Measurements from ENCODE around the gene EFNA3.

The EFNA3 gene

DNA sequence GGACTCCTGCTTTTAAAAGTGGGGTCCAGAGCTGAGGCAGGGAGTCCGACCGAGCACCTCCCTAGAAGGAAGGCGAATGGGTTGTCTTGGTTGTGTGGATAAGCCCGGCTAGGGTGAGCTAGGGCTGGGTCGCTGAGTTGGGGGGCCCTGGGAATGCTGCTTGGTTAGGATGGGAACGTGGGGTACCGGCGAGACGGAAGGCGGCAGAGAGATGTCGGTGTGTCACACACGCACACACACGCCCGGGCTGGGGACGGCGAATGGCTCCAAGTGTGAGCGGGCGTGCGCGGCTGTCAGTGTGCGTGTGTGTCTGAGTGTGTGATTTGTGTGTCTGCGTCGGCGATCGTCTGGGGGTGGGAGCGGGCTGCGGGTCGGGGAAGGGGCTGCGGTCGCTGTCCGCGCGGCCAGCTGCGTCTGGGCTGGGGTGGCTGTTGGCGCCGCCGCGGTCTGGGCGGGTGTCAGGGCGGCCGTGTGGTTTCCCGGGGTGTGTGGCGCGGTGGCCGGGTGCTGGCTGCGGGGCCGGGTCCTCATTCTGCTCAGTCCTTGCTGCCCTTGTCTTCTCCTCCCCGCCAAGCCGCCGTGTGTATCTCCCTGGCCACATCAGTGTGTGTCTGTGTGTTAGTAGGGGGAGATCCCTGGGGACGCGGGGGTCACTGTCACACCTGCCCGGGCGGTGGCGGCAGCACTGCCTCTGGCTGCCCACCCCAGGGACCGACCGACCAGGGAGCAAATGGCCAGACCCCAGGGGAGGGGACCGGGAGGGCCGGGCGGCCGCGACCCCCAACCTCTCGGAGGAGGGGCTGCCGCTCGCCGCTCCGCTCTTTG is 1.1 kb downstream of the EFNA3 start:
- no peak overlapping the region for H3K27ac ChIP-seq (ENCODE audit: low read depth, low read length)
- peaks cover 74% of the 10 kb centered on the region for H3K27me3 ChIP-seq (ENCODE audit: control insufficient read depth, insufficient read depth, low read length)
- no peak overlapping the region for H3K9ac ChIP-seq (ENCODE audit: low read depth, low read length)
- peaks cover 20% of the 10 kb centered on the region for H3K4me1 ChIP-seq (ENCODE audit: control insufficient read depth, insufficient read depth, low read length)
- no peaks in the 10 kb centered on the region for H3K36me3 ChIP-seq (ENCODE audit: control insufficient read depth, insufficient read depth, low read length)
- H3K9me3 ChIP-seq (ENCODE audit: control insufficient read depth, insufficient read depth, low read length) = no peaks in the 10 kb centered on the region
- peak overlapping the region; percentile 62 for H3K4me3 ChIP-seq (ENCODE audit: low read depth, low read length)

DNA sequence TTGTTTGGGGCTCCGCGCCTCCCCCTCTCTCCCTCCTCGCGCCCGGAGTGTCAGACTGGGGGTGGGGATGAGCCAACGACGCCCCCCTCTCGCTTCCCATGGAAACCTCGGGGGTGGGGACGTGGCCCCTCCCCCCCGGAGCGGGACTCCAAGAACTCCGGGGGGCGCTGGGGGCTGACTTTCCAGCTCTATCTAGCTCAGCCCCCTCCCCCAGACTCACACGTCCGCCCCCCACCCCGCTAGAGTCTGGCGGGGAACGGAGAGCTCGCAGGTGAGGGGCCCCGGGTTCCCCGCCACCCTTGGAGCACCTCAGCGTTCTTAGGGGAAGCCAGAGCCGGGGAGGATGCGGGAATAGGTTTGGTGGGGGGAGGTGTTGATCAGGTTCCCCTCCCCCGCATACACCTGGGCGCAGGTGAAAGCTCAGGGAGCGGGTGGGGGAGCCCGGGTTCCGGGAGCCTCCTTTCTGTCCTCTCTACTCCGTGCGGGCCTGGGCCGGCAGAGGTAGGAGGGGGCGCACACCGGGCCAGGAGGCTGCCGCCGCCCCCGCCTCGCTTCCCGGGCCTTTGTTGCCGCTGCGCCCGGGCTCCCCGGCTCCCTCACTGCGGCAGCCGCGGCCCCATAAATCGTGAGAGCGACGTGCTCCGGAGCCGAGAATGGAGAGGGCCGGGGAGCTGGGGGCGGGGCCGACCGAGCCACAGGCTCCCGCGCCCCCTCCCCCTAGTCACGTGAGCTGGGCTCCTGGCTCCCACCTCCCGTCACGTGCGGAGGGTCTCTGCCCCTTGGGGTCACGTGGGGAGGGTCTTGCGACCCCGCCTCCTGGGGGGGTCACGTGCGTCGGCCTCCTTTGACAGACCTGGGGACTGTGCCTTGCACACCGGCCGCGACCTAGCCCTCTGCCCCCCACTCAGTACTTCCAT is 1.9 kb downstream of the EFNA3 start:
- peak overlapping the region; percentile 11; the same call in 1 of the 2 replicates for H3K9ac ChIP-seq (ENCODE audit: low read depth, low read length)
- no peaks in the 10 kb centered on the region for H3K9me3 ChIP-seq (ENCODE audit: control insufficient read depth, insufficient read depth, low read length)
- peaks cover 20% of the 10 kb centered on the region for H3K4me1 ChIP-seq (ENCODE audit: control insufficient read depth, insufficient read depth, low read length)
- peak overlapping the region; percentile 62 for H3K4me3 ChIP-seq (ENCODE audit: low read depth, low read length)
- peaks cover 72% of the 10 kb centered on the region for H3K27me3 ChIP-seq (ENCODE audit: control insufficient read depth, insufficient read depth, low read length)
- H3K27ac ChIP-seq (ENCODE audit: low read depth, low read length) = no peak overlapping the region
- H3K36me3 ChIP-seq (ENCODE audit: control insufficient read depth, insufficient read depth, low read length) = no peaks in the 10 kb centered on the region

- Histone ChIP-seq H3K9me3 (ENCODE audit: control insufficient read depth, insufficient read depth, low read length) (no peaks in the 10 kb centered on the region), H3K27me3 (ENCODE audit: control insufficient read depth, insufficient read depth, low read length) (peaks cover 72% of the 10 kb centered on the region), H3K4me3 (ENCODE audit: low read depth, low read length) (peak overlapping the region; percentile 62), H3K27ac (ENCODE audit: low read depth, low read length) (no peak overlapping the region), H3K9ac (ENCODE audit: low read depth, low read length) (no peak overlapping the region), H3K36me3 (ENCODE audit: control insufficient read depth, insufficient read depth, low read length) (no peaks in the 10 kb centered on the region), H3K4me1 (ENCODE audit: control insufficient read depth, insufficient read depth, low read length) (peaks cover 20% of the 10 kb centered on the region)
Observed at GRCh38 chr1:155081472-155082300, 3.0 kb downstream of the EFNA3 start.

DNA sequence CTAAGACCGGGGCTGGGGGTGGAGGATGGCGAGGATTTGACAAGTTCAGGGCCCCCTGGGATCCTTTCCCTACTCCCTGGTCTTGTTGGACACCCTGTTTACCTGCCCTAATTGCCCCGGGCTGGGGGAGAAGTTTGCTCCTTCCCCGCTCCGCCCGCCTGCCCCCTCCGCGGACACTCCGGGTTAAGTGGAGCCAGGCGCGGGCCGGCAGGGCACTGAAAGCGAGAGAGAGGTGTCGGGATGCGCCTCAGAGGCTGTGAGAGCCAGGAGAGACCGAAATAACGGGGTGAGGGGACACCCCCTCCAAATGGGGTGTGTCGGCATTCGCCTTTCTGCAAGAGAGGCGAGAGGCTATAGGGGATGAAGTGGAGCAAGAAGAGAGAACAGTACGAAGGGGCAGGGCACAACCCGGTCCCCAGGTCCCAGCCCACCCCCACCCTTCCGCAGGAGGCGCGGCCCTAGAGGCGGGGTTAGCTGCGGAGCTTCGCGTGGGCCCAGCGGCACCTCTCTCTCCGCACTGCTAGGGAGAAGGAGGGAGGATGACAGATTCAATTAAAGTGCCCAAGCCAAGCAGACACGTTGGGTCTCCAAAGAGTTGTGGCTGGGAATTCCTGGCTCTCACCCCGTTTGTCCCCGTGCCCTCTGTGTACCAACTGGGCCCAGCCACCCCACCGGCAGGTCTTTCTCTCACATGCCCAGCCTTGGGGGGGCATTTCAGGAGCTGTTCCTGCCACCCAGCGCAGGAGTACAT is 3.8 kb downstream of the EFNA3 start:
- peaks cover 70% of the 10 kb centered on the region for H3K27me3 ChIP-seq (ENCODE audit: control insufficient read depth, insufficient read depth, low read length)
- no peaks in the 10 kb centered on the region for H3K9me3 ChIP-seq (ENCODE audit: control insufficient read depth, insufficient read depth, low read length)
- no peak overlapping the region for H3K9ac ChIP-seq (ENCODE audit: low read depth, low read length)
- H3K4me3 ChIP-seq (ENCODE audit: low read depth, low read length) = peak overlapping the region; percentile 30; the same call in 1 of the 2 replicates
- H3K27ac ChIP-seq (ENCODE audit: low read depth, low read length) = no peak overlapping the region
- no peaks in the 10 kb centered on the region for H3K36me3 ChIP-seq (ENCODE audit: control insufficient read depth, insufficient read depth, low read length)
- peaks cover 20% of the 10 kb centered on the region for H3K4me1 ChIP-seq (ENCODE audit: control insufficient read depth, insufficient read depth, low read length)

DNA sequence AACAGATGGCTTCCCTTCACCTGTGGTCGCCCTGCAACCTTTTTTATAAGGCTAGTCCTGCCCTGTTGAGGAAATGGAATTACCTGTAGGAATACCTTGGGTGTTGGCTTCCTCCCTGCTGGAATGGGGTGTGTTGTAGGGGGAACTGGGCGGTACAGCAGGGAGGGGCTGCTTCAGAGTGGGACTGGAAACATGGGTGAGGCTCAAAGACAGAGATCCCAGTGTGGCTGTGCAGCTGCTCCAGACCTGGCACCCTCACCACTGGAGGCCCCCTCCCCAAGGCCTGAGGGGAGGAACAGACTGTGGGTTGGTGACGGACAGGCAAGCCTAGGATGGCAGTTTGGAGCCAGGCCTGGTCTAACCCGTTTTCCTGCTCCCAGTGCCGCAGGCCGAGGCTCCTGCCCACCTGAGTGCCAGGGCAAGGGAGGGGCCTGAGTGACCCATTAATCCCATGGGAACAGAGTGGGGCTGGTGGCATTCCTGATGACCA is 4.5 kb downstream of the EFNA3 start:
- no peak overlapping the region for H3K4me3 ChIP-seq (ENCODE audit: low read depth, low read length)
- peaks cover 20% of the 10 kb centered on the region for H3K4me1 ChIP-seq (ENCODE audit: control insufficient read depth, insufficient read depth, low read length)
- no peak overlapping the region for H3K9ac ChIP-seq (ENCODE audit: low read depth, low read length)
- H3K9me3 ChIP-seq (ENCODE audit: control insufficient read depth, insufficient read depth, low read length) = no peaks in the 10 kb centered on the region
- H3K27me3 ChIP-seq (ENCODE audit: control insufficient read depth, insufficient read depth, low read length) = peaks cover 64% of the 10 kb centered on the region
- H3K27ac ChIP-seq (ENCODE audit: low read depth, low read length) = no peak overlapping the region
- H3K36me3 ChIP-seq (ENCODE audit: control insufficient read depth, insufficient read depth, low read length) = no peaks in the 10 kb centered on the region

DNA sequence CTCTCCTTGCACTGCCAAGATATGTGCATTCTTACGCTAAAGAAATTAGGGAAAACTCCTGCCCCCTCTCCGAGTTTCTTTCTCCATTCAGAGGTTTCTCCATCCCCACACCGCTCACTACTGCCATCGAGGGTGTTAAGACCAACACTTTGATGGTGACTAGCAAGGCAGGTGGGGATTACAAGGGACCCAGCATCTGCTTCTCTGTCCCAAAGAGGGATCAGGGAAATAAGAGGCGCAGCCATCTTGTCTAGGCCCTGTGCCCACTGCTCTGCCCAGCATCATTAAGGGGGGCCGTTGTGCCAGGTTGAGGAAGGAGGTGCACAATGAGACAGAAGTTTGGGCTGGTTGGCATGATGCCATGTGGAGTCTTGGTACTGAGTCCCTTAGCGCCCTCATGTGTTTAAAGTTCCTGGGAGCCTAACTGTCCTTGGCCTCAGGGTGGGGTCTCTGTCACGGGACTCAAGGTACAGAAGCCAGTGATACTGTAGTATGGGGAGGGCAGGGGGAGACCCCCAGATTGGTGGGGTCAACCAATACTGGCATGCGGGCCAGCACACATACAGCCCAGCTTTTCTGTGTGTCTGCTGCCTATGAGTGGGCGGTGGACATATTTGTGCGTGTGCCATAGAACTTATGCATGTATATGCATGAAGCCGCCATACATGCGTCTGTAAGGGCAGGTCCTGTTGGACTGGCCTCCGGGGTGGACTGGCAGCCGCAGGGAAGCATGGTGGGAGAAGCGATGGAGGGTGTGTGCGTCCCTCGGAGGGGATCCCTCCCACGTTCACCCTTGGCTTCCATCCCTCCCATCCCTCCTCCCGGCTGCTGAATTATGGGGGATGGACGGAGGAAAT is 5.5 kb downstream of the EFNA3 start:
- peaks cover 17% of the 10 kb centered on the region for H3K4me1 ChIP-seq (ENCODE audit: control insufficient read depth, insufficient read depth, low read length)
- no peaks in the 10 kb centered on the region for H3K9me3 ChIP-seq (ENCODE audit: control insufficient read depth, insufficient read depth, low read length)
- H3K36me3 ChIP-seq (ENCODE audit: control insufficient read depth, insufficient read depth, low read length) = no peaks in the 10 kb centered on the region
- H3K9ac ChIP-seq (ENCODE audit: low read depth, low read length) = no peak overlapping the region
- peaks cover 55% of the 10 kb centered on the region for H3K27me3 ChIP-seq (ENCODE audit: control insufficient read depth, insufficient read depth, low read length)
- no peak overlapping the region for H3K27ac ChIP-seq (ENCODE audit: low read depth, low read length)
- H3K4me3 ChIP-seq (ENCODE audit: low read depth, low read length) = peak overlapping the region; percentile 89; the same call in 1 of the 2 replicates

DNA sequence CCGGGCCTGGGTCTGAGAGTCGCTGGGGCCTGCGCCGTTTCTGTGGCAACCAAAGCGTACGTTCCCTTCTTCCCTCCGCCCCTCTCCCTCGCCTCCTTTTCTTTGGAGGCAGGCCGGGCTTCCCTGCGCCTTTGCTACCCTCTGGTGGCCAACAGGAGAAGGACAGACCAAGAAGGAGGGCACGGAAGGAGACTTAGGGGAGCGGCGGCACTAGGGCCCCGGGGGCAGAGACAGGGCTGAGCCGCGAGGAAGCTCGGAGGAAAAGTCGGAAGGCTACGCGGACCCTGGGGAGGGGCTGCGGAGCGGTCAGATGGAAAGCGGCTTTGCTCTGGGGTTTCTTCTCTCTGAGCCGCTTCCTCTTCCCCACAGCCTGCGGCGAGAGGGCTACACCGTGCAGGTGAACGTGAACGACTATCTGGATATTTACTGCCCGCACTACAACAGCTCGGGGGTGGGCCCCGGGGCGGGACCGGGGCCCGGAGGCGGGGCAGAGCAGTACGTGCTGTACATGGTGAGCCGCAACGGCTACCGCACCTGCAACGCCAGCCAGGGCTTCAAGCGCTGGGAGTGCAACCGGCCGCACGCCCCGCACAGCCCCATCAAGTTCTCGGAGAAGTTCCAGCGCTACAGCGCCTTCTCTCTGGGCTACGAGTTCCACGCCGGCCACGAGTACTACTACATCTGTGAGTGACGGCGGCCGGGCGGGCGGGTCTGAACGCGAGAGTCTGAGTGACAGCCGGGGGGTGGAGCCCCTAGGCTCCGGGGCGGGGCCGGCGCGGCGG is 6.3 kb downstream of the EFNA3 start:
- no peaks in the 10 kb centered on the region for H3K36me3 ChIP-seq (ENCODE audit: control insufficient read depth, insufficient read depth, low read length)
- H3K9me3 ChIP-seq (ENCODE audit: control insufficient read depth, insufficient read depth, low read length) = no peaks in the 10 kb centered on the region
- H3K4me3 ChIP-seq (ENCODE audit: low read depth, low read length) = peak overlapping the region; percentile 89
- H3K27me3 ChIP-seq (ENCODE audit: control insufficient read depth, insufficient read depth, low read length) = peaks cover 47% of the 10 kb centered on the region
- H3K9ac ChIP-seq (ENCODE audit: low read depth, low read length) = no peak overlapping the region
- H3K4me1 ChIP-seq (ENCODE audit: control insufficient read depth, insufficient read depth, low read length) = peaks cover 17% of the 10 kb centered on the region
- H3K27ac ChIP-seq (ENCODE audit: low read depth, low read length) = peak overlapping the region; percentile 71

DNA sequence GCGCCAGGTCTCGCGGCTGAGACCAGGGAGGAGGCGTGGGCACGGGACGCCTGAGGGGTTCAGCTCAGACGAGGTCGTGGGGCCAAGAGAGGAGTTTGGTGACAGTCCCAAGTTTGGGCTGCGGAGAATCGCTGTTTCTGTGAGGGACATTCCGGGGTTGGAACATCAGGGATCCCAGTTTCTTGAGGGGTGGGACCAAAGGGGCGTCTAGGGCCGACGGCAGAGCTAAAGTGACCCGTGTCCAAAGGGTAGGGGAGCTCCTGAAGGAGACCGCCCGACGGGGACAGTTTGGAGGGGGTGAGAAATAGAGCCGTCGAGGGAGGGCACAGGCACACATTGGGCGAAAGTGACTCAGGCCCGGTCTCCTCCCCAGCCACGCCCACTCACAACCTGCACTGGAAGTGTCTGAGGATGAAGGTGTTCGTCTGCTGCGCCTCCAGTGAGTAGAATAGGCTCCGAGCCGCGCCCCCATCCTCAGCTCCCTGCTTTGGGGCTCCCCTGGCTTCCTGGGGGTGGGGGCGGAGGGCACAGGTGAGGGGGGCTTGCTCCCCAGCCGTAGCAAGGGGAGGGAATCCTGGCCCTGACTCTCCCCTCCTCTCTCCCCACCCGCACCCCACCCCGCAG is 7.0 kb downstream of the EFNA3 start:
- Histone ChIP-seq H3K27ac (ENCODE audit: low read depth, low read length) (no peak overlapping the region), H3K36me3 (ENCODE audit: control insufficient read depth, insufficient read depth, low read length) (no peaks in the 10 kb centered on the region), H3K9me3 (ENCODE audit: control insufficient read depth, insufficient read depth, low read length) (no peaks in the 10 kb centered on the region), H3K4me1 (ENCODE audit: control insufficient read depth, insufficient read depth, low read length) (peaks cover 17% of the 10 kb centered on the region), H3K27me3 (ENCODE audit: control insufficient read depth, insufficient read depth, low read length) (peaks cover 40% of the 10 kb centered on the region), H3K4me3 (ENCODE audit: low read depth, low read length) (peak overlapping the region; percentile 89), H3K9ac (ENCODE audit: low read depth, low read length) (no peak overlapping the region)

All from HUES48 (cell line).